HepG2 (cell line): ENCODE data around the gene AGRN. TPM values are rescaled to one million over a fixed set of nuclear protein-coding genes. Genes with fewer than 3 reads are reported as not detected.

ENCODE experiments used
- ADNP ChIP-seq: sonication (generic); formaldehyde crosslinking; IDR thresholded peaks from 2 replicates; pipeline ENCODE4 v1.4.0; 2020; ENCODE audit warnings: missing genetic modification reagents
- AGO2 ChIP-seq: fragments of 200-400 bp; formaldehyde crosslinking; optimal IDR thresholded peaks from 2 replicates; pipeline ENCODE3; 2017; ENCODE audit warnings: mild to moderate bottlenecking, low read depth, low read length, moderate library complexity
- ARHGAP35 ChIP-seq: sonication (generic); formaldehyde crosslinking; IDR thresholded peaks from 2 replicates; pipeline ENCODE4 v1.9.0; 2022; ENCODE audit warnings: mild to moderate bottlenecking, inconsistent platforms, moderate library complexity, missing genetic modification reagents, borderline replicate concordance
- ARNT2 ChIP-seq: sonication (generic); formaldehyde crosslinking; IDR thresholded peaks from 2 replicates; pipeline ENCODE4 v1.8.0; 2022; ENCODE audit warnings: mild to moderate bottlenecking, low read depth, missing genetic modification reagents, moderate library complexity
- FOSL1 ChIP-seq: sonication (generic); formaldehyde crosslinking; IDR thresholded peaks from 2 replicates; pipeline ENCODE4 v1.9.0; 2021; ENCODE audit warnings: missing genetic modification reagents, borderline replicate concordance
- IKZF4 ChIP-seq: sonication (generic); formaldehyde crosslinking; IDR thresholded peaks from 2 replicates; pipeline ENCODE4 v1.5.1; 2020; ENCODE audit warnings: borderline replicate concordance, mild to moderate bottlenecking, low read depth, missing genetic modification reagents; ENCODE audit errors: not compliant biosample characterization
- JUN ChIP-seq: sonication (generic); formaldehyde crosslinking; IDR thresholded peaks from 2 replicates; pipeline ENCODE4 v1.4.0; 2020; ENCODE audit warnings: mild to moderate bottlenecking, missing genetic modification reagents
- KAT7 ChIP-seq: IDR thresholded peaks from 2 replicates; pipeline ENCODE4 v1.6.1; 2018; ENCODE audit warnings: borderline replicate concordance, missing compliant biosample characterization
- LCORL ChIP-seq, 2 experiments: fragments of 450-650 bp in 1 of 2; sonication (generic) in 1 of 2; formaldehyde crosslinking in 1 of 2; IDR thresholded peaks; 2 replicates each; pipeline versions ENCODE4 v1.5.0 to v1.6.1; 2017 to 2020; ENCODE audit warnings: antibody characterized with exemption in 1 of 2, missing genetic modification reagents in 1 of 2
- MAX ChIP-seq: IDR thresholded peaks from 2 replicates; pipeline ENCODE4 v1.6.1; 2012; ENCODE audit warnings: inconsistent platforms
- NBN ChIP-seq: fragments of 450-650 bp; conservative IDR thresholded peaks from 2 replicates; pipeline ENCODE4 v1.6.1; 2017
- NFYB ChIP-seq: sonication (generic); formaldehyde crosslinking; IDR thresholded peaks from 2 replicates; pipeline ENCODE4 v1.4.0; 2020; ENCODE audit warnings: missing genetic modification reagents
- NFYC ChIP-seq: IDR thresholded peaks from 2 replicates; pipeline ENCODE4 v1.6.1; 2016; ENCODE audit warnings: missing genetic modification reagents, missing compliant biosample characterization
- RFXAP ChIP-seq: sonication (generic); formaldehyde crosslinking; IDR thresholded peaks from 2 replicates; pipeline ENCODE4 v1.4.0; 2020; ENCODE audit warnings: missing genetic modification reagents, borderline replicate concordance
- SNAI1 ChIP-seq: sonication (generic); formaldehyde crosslinking; IDR thresholded peaks from 2 replicates; pipeline ENCODE4 v1.5.0; 2020; ENCODE audit warnings: mild to moderate bottlenecking, missing genetic modification reagents, borderline replicate concordance
- THYN1 ChIP-seq: sonication (generic); formaldehyde crosslinking; IDR thresholded peaks from 2 replicates; pipeline ENCODE4 v1.8.1; 2023; ENCODE audit warnings: low read depth, mild to moderate bottlenecking, moderate library complexity, missing genetic modification reagents, borderline replicate concordance
- ZBTB7A ChIP-seq: sonication (generic); formaldehyde crosslinking; IDR thresholded peaks from 2 replicates; pipeline ENCODE4 v1.8.0; 2022; ENCODE audit warnings: mild to moderate bottlenecking, missing genetic modification reagents
- ZNF292 ChIP-seq: sonication (generic); formaldehyde crosslinking; IDR thresholded peaks from 2 replicates; pipeline ENCODE4 v1.8.1; 2022; ENCODE audit warnings: mild to moderate bottlenecking, low read depth, missing genetic modification reagents, borderline replicate concordance
- ZNF317 ChIP-seq: sonication (generic); formaldehyde crosslinking; IDR thresholded peaks from 2 replicates; pipeline ENCODE4 v1.5.0; 2020; ENCODE audit warnings: mild to moderate bottlenecking, missing genetic modification reagents
- ZNF678 ChIP-seq: sonication (generic); formaldehyde crosslinking; IDR thresholded peaks from 2 replicates; pipeline ENCODE4 v1.4.0; 2020; ENCODE audit warnings: mild to moderate bottlenecking, missing genetic modification reagents
- ZNF772 ChIP-seq: sonication (generic); formaldehyde crosslinking; IDR thresholded peaks from 2 replicates; pipeline ENCODE4 v1.5.0; 2020; ENCODE audit warnings: mild to moderate bottlenecking, missing genetic modification reagents
- polyA plus RNA-seq, 8 experiments: library from polyadenylated mRNA; depleted of rRNA in 3 of 8; stranded (reverse) in 7 of 8; unstranded in 1 of 8; fragments of >200 nt; fragmentation: Illumina TruSeq in 4 of 8; extraction: Trizol in 4 of 8; gene quantifications; 2 replicates each; pipeline versions ENCODE4 v1.2.1 to v1.2.3, GENCODE V29; 2011 to 2016; ENCODE audit warnings: low read depth in 4 of 8, missing spikeins in 1 of 8, mixed read lengths in 1 of 8; ENCODE audit not compliant: insufficient read depth in 1 of 8
- total RNA-seq, 5 experiments: library from RNA; depleted of rRNA; stranded (reverse); fragments of >200 nt; fragmentation: Illumina TruSeq; extraction: Trizol; gene quantifications; 2 replicates each; pipeline ENCODE4 v1.2.3, GENCODE V29; 2016; ENCODE audit warnings: low read depth in 1 of 5
- TF ChIP-seq, protein P1 (sequence below): sonication (generic); formaldehyde crosslinking; IDR thresholded peaks from 2 replicates; pipeline ENCODE4 v1.5.0; 2020; ENCODE audit warnings: missing genetic modification reagents
- TF ChIP-seq, protein P2 (sequence below): sonication (generic); formaldehyde crosslinking; IDR thresholded peaks from 2 replicates; pipeline ENCODE4 v1.5.0; 2020; ENCODE audit warnings: mild to moderate bottlenecking, missing genetic modification reagents
- TF ChIP-seq, protein P3 (sequence below): sonication (generic); formaldehyde crosslinking; IDR thresholded peaks from 2 replicates; pipeline ENCODE4 v1.4.0; 2020; ENCODE audit warnings: mild to moderate bottlenecking, missing genetic modification reagents, borderline replicate concordance

Gene AGRN
- total and polyA plus RNA-seq, 2 of the 13 experiments (the other 11 are each of a cell fraction or from before 2014, with no cell fraction given): 29.8 to 65.2 TPM

- TF ChIP-seq LCORL (IDR thresholded peaks at IDR 0.05) (no peak), LCORL (CRISPR knock-in tag; IDR thresholded peaks at IDR 0.05) (peak; percentile 2; the same call in 1 of the 2 replicates), ZNF317 (CRISPR knock-in tag) (0 out of 2 replicates have a peak, but pooled peaks have one; percentile 48), ARNT2 (CRISPR knock-in tag) (no peak), ARHGAP35 (no peak), THYN1 (CRISPR knock-in tag) (no peak), MAX (peak; percentile 52), ZNF678 (no peak), AGO2 (peak; percentile 58), SNAI1 (CRISPR knock-in tag) (0 out of 2 replicates have a peak, but pooled peaks have one; percentile 6), KAT7 (CRISPR knock-in tag) (no peak), NFYB (CRISPR knock-in tag) (peak; percentile 71), NBN (no peak), ZNF292 (CRISPR knock-in tag) (no peak), ADNP (CRISPR knock-in tag) (no peak), ZBTB7A (CRISPR knock-in tag) (peak; percentile 76; the same call in 1 of the 2 replicates), FOSL1 (CRISPR knock-in tag) (no peak), ZNF772 (CRISPR knock-in tag) (no peak), JUN (CRISPR knock-in tag) (no peak), NFYC (CRISPR knock-in tag) (peak; percentile 87), RFXAP (CRISPR knock-in tag) (peak; percentile 25; the same call in 1 of the 2 replicates), IKZF4 (no peak)
- TF ChIP-seq, protein P1, sequence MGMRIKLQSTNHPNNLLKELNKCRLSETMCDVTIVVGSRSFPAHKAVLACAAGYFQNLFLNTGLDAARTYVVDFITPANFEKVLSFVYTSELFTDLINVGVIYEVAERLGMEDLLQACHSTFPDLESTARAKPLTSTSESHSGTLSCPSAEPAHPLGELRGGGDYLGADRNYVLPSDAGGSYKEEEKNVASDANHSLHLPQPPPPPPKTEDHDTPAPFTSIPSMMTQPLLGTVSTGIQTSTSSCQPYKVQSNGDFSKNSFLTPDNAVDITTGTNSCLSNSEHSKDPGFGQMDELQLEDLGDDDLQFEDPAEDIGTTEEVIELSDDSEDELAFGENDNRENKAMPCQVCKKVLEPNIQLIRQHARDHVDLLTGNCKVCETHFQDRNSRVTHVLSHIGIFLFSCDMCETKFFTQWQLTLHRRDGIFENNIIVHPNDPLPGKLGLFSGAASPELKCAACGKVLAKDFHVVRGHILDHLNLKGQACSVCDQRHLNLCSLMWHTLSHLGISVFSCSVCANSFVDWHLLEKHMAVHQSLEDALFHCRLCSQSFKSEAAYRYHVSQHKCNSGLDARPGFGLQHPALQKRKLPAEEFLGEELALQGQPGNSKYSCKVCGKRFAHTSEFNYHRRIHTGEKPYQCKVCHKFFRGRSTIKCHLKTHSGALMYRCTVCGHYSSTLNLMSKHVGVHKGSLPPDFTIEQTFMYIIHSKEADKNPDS: no peak
- TF ChIP-seq, protein P2, sequence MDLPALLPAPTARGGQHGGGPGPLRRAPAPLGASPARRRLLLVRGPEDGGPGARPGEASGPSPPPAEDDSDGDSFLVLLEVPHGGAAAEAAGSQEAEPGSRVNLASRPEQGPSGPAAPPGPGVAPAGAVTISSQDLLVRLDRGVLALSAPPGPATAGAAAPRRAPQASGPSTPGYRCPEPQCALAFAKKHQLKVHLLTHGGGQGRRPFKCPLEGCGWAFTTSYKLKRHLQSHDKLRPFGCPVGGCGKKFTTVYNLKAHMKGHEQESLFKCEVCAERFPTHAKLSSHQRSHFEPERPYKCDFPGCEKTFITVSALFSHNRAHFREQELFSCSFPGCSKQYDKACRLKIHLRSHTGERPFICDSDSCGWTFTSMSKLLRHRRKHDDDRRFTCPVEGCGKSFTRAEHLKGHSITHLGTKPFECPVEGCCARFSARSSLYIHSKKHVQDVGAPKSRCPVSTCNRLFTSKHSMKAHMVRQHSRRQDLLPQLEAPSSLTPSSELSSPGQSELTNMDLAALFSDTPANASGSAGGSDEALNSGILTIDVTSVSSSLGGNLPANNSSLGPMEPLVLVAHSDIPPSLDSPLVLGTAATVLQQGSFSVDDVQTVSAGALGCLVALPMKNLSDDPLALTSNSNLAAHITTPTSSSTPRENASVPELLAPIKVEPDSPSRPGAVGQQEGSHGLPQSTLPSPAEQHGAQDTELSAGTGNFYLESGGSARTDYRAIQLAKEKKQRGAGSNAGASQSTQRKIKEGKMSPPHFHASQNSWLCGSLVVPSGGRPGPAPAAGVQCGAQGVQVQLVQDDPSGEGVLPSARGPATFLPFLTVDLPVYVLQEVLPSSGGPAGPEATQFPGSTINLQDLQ (CRISPR knock-in tag): no peak
- TF ChIP-seq, protein P3, sequence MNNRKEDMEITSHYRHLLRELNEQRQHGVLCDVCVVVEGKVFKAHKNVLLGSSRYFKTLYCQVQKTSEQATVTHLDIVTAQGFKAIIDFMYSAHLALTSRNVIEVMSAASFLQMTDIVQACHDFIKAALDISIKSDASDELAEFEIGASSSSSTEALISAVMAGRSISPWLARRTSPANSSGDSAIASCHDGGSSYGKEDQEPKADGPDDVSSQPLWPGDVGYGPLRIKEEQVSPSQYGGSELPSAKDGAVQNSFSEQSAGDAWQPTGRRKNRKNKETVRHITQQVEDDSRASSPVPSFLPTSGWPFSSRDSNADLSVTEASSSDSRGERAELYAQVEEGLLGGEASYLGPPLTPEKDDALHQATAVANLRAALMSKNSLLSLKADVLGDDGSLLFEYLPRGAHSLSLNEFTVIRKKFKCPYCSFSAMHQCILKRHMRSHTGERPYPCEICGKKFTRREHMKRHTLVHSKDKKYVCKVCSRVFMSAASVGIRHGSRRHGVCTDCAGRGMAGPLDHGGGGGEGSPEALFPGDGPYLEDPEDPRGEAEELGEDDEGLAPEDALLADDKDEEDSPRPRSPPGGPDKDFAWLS: no peak
Observed at GRCh38 chr1:1080122-1080757, 60.3 kb downstream of the AGRN start (continued).
